M059J (cell line): ENCODE results near the gene ARHGAP27. TPM values are rescaled to one million over a fixed set of nuclear protein-coding genes. Genes with fewer than 3 reads are reported as not detected.
"Not testable (repeated sequence)": the region's sequence is repeated elsewhere in the genome, so short reads cannot be mapped to it uniquely, and the experiment has no call there.

Experiments
- DNase-seq: peaks from one replicate; pipeline ENCODE4 v3.0.0-alpha.2; 2012; ENCODE audit warnings: low read depth
- total RNA-seq: library from RNA; depleted of rRNA; stranded (reverse); fragments of >200 nt; shearing (Covaris generic); gene quantifications from 2 replicates; pipeline ENCODE4 v1.2.3, GENCODE V29; 2014; rRNA removed

The ARHGAP27 gene, protein sequence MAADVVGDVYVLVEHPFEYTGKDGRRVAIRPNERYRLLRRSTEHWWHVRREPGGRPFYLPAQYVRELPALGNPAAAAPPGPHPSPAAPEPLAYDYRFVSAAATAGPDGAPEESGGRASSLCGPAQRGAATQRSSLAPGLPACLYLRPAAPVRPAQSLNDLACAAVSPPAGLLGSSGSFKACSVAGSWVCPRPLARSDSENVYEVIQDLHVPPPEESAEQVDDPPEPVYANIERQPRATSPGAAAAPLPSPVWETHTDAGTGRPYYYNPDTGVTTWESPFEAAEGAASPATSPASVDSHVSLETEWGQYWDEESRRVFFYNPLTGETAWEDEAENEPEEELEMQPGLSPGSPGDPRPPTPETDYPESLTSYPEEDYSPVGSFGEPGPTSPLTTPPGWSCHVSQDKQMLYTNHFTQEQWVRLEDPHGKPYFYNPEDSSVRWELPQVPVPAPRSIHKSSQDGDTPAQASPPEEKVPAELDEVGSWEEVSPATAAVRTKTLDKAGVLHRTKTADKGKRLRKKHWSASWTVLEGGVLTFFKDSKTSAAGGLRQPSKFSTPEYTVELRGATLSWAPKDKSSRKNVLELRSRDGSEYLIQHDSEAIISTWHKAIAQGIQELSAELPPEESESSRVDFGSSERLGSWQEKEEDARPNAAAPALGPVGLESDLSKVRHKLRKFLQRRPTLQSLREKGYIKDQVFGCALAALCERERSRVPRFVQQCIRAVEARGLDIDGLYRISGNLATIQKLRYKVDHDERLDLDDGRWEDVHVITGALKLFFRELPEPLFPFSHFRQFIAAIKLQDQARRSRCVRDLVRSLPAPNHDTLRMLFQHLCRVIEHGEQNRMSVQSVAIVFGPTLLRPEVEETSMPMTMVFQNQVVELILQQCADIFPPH
- total RNA-seq: 0.91 and 3.3 TPM in 2 replicates

DNA sequence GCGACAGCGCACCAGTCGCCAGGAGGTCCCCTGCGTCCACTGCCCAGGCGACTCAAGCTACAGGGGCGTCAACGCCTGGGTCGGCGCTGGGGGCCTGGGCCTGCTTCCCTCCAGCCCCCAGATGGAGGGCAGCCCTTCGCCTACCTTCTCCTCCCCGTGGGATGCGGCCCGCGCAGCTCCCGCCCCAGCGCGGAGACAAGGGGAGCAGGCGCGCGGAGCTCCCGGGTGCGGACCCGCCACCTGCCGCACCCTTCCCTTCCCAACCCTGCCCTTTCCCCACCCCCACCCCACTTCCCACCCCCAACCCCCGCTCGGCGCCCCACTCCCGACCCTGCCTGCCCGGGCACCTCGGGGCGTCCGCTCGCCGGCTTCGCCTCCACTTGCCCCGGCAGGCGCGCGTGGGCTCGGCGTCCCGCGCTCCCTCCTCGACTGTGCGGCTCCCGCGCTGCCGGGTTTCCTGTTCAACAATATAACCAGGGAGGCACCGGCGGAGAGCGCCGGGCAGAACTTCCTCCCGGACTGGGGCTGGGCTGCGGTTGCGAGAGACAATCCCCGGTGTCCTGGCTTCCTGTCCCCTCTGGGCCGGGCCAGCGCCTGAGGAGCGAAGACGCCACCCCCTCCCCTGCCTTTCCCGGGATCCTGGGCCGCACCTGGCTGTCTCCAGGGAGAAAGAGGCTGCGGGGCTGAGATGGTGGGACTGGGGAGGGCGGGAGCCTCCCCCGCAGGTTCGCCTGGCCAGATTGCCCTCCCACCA lies at the start of gene ARHGAP27:
TSS of gene ARHGAP27 (minus strand) at position 466 of the 754 bp plus-strand sequence. CDS start 2,591 bp downstream, outside the sequence.
- DNase-seq: peak; percentile 56

DNA sequence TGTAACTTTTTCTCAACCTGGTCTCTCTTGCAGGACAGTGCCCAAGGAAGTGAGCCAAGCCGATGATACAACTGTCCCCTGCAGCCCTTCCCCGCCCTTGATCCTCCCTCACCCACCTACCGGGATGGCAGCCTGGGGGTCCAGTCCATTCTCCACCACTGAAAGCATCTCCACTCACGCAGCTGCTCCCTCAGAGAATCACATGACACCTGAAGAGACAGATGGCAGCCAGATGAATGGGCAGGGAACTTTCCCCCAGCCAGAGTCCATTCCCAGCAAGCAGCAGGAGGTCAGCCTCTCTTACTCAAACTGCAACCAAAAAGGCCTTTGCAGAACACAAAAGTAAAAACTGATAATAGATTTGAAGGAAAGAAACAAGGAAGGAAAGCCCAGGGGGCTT lies 49.6 kb upstream of the ARHGAP27 start:
- not testable (repeated sequence) for DNase-seq

DNA sequence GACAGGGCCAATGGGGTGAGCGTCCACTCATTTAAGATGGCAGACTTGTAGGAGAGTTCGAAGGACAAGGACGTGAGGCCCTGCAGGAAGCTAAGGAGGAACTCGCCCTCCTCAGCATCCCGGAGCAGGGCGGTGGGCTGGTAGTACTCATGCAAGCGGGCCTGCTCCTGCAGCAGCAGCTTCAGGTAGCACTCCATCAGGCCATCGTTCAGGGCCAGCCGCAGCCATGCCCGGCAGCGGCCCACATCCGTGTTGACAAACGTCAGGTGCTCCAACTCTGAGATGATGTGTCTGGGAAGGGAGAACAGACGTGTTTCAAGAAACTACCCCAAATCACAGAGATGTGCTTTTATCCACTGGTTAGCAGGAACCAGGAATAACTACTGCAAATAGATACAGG lies 42.8 kb upstream of the ARHGAP27 start:
- DNase-seq: not testable (repeated sequence)

DNA sequence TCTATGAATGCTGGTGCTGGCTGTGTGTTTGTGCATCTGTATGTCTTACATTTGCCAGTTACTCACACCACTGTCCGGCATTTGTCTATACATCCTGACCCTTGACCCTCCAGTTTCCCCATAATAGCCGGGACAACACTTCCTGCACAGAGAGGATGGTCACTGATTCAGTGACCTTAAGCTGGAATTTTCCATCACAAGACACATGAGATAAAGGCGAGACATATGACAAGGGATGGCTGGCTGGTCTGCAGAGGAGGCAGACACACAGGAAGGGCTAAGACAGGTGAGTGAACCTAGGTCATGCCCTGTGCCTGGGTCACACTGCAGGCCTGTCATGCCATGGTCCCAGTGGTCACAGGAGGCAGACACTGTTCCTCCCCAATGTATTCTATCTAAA lies 39.6 kb upstream of the ARHGAP27 start:
- not testable (repeated sequence) for DNase-seq

DNA sequence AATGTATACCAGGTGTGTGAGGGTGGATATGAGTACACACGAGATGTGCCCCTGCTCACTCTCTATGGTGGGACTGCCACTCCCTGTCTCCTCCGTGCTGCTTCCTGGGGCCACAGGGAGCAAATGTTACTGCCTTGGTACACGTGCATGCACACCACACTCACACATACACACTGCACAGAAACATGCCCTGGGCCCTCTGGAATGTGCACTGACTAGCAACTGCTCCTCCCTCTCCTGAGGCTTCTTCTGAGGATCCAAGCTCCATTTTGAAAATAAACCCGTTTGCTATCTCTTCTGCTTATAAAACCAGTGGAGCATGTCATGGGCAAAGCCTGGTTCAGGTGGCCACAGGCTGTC lies 36.5 kb upstream of the ARHGAP27 start:
- not testable (repeated sequence) for DNase-seq

DNA sequence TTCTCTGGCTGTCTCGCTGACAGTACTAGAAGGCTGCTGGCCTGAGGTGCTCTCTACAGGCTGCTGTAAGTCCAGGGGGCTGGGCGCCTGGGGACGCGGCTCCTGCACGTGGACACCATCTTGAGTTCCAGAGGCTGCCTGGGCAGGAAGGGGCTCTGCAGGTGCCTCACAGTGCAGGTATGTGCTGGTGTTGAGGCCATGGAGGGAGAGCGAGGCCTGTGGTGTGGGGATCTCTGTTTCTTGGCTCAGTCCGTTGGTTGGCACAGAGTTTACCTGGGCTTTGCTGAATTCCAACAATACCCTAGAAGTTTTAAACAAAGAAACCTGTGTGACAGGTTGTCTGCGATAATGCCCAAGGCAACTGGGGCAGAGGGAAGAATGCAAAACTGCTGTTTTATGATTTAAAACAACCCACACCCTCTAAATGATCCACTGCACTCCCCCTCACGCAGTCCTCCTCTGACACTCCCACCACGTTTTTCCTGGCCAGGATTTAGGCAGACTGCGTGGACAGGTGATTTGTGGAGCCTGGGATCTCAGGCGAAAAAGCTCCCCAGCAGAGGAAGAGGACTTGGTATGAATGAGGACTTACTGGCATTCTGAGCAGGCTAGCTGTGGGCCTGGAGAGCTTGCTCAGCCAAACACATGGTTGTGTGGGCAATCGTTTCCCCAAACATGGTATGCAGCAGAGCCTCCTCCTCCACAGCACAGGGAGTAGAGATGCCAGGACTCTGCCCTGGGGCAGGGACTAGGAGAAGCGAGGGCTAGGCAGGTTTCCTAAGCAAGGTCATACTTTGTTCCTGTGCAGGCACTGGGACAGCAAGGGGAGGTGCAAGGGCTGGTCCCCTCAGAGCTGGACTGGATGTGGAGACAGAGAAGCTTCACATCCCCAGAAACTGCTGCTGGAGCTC lies 35.9 kb upstream of the ARHGAP27 start:
- not testable (repeated sequence) for DNase-seq

DNA sequence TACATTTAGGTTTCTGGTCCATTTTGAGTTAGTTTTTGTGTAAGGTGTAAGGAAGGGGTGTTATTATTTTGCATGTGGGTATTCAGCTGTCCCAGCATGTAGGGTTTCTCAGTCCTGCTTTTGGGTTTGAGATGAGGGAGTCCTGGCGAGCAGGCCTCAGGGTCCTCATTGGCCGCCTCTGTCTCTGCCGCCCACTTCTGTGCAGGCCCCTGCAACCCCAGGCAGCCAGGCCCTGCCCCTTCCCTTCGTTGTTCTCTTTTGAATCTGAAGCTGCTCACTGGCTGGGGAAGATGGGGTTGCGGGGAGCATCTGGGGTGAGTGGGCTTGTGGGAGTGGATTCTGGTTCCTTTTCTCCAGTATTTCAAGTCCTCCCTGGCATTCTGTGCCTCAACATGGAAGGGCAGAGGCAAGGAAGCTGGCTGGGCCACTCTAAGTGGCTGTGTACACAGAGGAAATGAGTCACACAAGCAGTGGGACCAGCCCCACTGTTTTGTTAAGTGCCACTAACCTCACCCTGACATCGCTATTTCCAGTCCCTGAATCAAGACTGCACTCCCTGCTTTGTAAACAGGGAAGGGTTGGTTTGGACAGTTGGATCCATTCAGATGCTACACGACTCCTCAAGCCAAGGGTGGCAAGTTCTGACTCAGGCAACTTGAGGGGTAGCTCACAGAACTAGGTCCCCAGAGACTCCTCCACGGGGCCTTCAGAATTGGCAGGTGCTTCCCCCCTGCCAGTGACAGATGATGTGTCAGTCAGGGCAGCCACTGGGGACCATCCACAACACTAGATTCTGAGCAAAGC lies 29.1 kb upstream of the ARHGAP27 start:
- DNase-seq: peak; percentile 79

DNA sequence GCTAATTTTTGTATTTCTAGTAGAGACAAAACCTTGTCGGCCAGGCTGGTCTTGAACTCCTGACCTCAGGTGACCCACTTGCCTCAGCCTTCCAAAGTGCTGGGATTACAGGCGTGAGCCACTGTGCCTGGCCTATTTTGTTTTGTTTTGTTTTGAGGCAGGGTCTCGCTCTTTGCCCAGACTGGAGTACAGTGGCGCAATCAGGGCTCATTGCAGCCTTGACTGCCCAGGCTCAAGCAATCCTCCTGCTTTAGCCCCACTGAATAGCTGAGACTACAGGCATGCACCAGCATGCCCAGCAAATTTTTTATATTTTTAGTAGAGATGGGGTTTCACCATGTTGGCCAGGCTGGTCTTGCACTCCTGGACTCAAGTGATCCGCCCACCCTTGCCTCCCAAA lies 27.8 kb upstream of the ARHGAP27 start:
- DNase-seq: not testable (repeated sequence)

DNA sequence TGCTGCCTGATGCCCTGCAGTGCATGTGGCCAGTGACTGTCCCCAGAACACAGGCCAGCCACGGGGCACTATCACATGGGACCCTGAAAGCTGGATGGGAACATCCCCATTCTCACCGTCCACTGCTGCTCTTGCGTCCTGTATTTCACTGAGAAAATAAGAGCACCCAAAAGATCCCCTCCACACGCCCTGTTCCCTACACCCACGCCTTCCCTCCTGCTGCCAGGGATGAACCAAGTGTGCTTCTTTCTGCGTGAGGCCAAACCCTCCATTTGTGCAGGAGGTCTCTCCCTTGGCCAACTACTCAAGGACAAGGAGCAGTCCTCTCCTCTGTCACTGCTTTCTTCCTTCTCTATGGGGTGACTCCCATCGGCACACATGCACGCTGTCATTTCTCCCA lies 21.7 kb upstream of the ARHGAP27 start:
- DNase-seq: not testable (repeated sequence)

DNA sequence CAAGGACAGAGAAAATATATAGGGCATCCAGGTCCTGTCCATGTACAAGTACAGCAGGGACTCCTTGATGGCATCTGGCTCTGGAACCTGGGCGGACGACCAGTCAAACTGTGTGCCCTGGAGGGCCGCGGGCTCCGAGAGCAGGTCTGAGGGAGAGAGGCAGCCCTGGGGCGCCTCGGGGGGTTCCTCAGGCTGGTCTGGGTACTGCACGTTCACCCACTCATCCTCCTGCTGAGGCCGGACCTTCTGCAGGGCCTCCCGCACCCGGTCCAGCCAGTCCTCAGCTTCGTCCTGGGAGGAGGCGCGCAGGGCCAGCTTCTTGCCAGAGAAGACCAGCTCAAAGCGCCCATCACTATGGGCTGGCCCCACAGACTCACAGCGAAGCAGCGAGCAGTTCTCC lies 21.1 kb upstream of the ARHGAP27 start:
- not testable (repeated sequence) for DNase-seq

DNA sequence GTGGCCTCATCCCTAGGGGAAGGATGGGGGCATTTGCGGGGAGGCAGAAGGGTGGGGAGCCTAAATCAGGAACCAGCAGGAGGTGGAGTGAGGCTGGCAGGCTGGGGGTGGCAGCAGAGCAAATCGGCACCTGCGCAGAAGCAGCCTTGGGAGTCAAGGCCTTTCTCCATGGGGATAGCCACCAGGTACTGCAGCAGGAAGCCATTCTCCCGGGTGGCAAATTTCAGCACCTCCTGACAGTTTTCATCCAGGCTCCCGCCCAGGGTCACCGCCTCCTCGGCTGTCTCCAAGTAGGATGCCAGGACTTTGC lies 20.5 kb upstream of the ARHGAP27 start:
- not testable (repeated sequence) for DNase-seq

DNA sequence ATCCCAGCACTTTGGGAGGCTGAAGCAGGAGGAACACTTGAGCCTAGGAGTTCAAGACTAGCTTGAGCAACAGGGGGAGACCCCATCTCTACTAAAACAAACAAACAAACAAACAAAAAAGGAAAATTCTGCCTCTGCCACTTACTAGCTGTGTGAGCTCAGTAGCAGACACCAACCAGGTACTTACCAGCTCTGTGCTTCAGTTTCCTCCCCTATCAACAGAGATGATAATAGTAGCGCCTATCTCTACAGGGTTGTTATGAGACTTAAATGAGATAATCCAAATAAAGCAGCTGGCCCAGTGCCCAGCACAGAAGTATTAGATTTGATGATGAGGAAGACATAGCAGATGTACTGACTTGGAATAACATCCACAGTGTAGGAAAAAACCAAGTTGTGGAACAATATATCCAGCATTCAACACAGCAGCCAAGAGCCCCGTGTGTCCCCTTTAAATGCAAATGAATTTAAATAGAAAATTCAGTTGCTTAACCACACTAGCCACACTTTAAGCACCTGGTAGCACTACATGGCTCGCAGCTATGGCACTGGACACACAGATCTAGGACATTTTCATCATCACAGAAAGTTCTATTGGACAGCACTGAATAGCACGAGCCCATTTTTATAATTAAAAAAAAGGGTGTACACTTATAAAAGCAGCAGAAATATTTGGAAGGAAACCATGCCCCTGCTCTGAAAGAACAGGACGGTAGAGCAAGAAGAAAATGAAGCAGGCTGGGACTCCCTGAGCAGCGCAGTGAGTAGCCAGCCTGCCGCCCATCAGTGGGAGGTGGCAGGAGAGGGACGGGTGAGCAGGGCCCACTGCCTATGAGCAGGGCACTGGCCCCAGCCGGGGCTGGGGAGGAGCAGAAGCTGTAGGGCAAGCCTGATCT lies 19.9 kb upstream of the ARHGAP27 start:
- not testable (repeated sequence) for DNase-seq

DNA sequence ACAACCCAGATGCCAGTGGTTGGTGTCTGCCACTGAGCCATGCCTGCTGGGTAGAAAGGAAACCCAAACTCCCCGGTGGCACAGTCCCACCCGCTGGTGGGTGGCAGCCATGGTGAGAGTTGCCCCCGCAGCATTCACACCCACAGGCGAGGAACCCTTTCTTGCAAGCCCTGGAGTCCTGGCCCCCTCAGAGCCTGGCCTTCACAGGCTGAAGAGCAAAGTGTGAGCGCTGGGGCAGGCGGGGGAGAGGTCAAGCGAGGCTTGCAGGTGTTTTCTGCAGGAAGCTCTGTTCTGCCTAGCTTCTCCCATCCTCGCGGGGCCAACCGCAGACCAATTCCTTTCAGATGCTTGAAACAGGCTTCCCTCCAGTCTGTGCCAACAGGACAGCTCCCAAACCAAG lies 19.0 kb upstream of the ARHGAP27 start:
- not testable (repeated sequence) for DNase-seq

DNA sequence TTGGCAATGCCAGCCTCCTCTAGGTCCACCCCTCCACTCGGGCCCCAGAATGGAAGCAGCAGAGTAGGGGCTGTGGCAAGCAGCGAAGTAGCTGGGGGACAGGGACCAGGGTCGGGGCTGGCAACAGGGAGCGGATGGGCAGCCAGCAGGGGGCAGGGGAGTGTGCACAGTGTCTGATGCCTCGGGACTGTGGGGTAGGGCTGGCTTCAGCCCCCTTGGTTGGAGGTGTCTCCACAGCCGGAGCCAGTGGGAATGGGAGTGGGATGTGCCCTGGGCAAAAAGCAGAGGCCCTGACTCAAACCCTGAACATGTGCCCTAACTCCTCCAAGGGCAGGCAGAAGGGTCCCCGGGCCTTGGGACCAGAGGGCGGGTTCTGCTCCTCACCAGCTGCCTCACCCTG lies 18.5 kb upstream of the ARHGAP27 start:
- DNase-seq: no peak

DNA sequence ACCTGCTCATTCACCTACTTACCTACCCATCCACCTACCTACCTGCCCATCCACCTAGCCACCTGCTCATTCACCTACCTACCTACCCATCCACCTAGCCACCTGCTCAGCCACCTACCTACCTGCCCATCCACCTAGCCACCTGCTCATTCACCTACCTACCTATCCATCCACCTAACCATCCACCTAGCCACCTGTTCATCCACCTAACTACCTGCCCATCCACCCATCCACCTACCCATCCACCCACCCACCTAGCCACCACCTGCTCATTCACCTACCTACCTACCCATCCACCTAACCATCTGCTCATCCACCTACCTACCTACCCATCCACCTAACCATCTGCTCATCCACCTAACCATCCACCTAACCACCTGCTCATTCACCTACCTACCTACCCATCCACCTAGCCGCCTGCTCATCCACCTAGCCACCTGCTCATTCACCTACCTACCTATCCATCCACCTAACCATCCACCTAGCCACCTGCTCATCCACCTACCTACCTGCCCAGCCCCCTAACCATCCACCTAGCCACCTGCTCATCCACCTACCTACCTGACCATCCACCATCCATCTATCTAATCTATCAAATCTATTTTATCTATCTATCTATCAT lies 17.1 kb upstream of the ARHGAP27 start:
- not testable (repeated sequence) for DNase-seq

DNA sequence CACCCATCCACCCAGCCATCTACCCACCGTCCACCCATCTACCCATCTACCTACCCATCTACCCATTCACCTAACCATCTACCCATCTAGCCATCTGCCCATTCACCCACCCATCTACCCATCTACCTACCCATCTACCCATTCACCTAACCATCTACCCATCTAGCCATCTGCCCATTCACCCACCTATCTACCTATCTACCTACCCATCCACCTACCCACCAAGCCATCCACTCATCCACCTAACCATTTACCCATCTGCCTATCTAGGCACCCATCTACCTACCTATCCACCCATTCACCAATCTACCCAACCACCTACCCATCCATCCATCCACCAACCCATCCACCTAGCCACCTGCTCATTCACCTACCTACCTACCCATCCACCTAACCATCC lies 16.6 kb upstream of the ARHGAP27 start:
- not testable (repeated sequence) for DNase-seq

DNA sequence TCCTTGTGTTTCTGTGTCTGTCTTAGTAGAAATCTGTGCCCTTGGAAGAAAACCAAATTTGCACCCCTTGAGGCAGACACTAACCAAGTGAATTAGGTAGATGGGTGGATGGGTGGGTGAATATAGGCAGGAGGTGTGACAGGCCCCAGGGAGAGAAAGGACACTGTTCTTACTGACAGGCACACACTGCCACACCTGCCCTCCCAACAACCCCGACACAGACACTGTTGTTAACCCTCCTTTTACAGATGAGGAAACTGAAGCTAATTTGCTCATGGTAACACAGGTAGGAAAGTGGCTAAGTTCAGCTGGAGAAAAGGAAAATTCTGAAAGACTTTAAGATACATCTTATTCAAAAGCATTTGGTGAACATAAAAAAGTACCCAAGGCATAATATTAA lies 15.8 kb upstream of the ARHGAP27 start:
- not testable (repeated sequence) for DNase-seq

DNA sequence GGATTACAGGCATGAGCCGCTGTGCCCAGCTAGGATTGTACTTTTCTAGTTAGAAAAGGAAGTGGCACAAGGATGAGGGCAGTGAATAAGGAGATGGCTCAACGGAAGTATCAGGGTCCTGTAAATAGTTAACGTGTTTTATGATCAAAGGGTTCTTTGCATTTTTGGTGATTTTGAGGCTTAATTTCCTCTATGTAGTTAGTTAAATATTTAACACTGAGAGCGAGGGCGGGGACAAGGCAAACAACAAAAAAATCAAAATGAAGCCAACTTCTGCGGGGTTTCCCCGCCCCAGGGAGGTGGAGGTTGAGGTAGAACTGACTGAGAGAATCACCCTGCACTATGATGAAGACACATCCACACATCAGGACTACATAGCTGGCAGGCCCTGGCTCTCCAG lies 15.4 kb upstream of the ARHGAP27 start:
- not testable (repeated sequence) for DNase-seq

DNA sequence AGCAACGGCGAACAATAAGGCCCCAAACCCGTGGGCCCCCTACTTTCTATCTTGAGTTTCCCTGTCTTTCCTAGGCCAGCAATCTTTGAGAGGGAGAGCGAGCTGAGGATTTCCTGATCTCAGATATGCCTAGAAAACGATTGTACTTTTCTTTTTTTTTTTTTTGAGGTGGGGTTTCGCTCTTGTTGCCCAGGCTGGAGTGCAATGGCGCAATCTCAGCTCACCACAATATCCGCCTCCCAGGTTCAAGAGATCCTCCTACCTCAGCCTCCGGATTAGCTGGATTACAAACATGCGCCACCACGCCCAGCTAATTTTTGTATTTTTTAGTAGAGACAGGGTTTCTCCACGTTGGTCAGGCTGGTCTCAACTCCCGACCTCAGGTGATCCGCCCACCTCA lies 15.0 kb upstream of the ARHGAP27 start:
- not testable (repeated sequence) for DNase-seq
